SU-DHL-6 (cell line): ENCODE measurements around the gene RP9.

ENCODE experiments used
- EZH2phosphoT487 ChIP-seq: fragments of 200-600 bp; sonication (generic), shearing (Covaris generic); conservative IDR thresholded peaks from 2 replicates; pipeline ENCODE4 v1.6.1; 2018; ENCODE audit warnings: mild to moderate bottlenecking, antibody characterized with exemption, low read length, moderate library complexity, mixed read lengths
- TF ChIP-seq, protein P1 (sequence below): fragments of 200-600 bp; sonication (generic); IDR thresholded peaks from one replicate; pipeline ENCODE4 v1.5.1; 2017; ENCODE audit warnings: antibody characterized with exemption, mild to moderate bottlenecking, low read length, moderate library complexity; ENCODE audit not compliant: insufficient read depth, poor library complexity, severe bottlenecking

- TF ChIP-seq, protein P1, sequence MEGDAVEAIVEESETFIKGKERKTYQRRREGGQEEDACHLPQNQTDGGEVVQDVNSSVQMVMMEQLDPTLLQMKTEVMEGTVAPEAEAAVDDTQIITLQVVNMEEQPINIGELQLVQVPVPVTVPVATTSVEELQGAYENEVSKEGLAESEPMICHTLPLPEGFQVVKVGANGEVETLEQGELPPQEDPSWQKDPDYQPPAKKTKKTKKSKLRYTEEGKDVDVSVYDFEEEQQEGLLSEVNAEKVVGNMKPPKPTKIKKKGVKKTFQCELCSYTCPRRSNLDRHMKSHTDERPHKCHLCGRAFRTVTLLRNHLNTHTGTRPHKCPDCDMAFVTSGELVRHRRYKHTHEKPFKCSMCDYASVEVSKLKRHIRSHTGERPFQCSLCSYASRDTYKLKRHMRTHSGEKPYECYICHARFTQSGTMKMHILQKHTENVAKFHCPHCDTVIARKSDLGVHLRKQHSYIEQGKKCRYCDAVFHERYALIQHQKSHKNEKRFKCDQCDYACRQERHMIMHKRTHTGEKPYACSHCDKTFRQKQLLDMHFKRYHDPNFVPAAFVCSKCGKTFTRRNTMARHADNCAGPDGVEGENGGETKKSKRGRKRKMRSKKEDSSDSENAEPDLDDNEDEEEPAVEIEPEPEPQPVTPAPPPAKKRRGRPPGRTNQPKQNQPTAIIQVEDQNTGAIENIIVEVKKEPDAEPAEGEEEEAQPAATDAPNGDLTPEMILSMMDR: no peak
- TF ChIP-seq EZH2phosphoT487: no peak
These were observed 38.4 kb downstream of the RP9 start for GRCh38 chr7:33070831-33071230.
